ENCODE results near the gene ALDH1B1.
A peak's percentile ranks its signal among the peaks of the same experiment; 100 is the strongest.

DNA sequence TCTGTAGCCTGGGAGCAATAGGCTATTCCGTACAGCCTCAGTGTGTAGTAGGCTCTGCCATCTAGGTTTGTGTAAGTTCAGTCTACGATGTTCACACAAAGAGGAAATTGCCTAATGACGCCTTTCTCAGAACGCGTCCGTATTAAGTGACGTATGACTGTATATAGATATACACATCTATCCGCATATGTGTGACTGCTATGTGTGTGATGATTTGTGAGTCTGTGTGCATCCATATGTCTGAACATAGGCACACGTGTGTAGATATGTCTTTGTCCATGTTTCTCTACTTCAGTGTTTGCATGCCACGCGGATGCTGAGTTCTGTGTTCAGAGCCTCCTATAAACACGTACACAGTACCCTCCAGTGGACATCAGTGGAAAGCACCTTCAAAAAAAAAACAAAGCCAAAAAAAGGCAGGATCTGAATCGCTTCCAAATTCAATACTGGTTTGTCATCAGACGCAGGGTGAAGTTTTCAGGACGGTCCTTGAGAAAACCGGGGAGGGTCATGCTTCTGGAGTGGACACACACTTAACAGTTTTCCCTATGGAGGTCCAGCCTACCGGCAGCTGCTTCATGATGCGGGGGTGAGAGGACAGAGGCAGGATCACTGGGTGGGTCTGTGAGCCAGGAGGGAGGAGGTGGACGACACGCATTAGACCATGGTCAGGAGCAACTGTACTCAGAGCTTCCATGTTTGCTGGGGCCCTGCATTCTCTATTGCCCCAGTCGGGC, 29.5 kb upstream of the ALDH1B1 start:
- no peak for TF ChIP-seq POLR2A (IDR thresholded peaks at IDR 0.05)
- TF ChIP-seq CTCF (IDR thresholded peaks at IDR 0.05): peak; percentile 26 to 54 (median 36)
- no peak for TF ChIP-seq EP300 (IDR thresholded peaks at IDR 0.05)
- peak in 1 of 2 donors; percentile 25 for TF ChIP-seq POLR2AphosphoS5 (IDR thresholded peaks at IDR 0.05)

All from upper lobe of left lung (tissue), 4 donors.